Activated naive CD4-positive, alpha-beta T cell treated with anti-CD3 and anti-CD28 coated beads, Interleukin-2, amount 10 ng/mL, durations not matched to agents 7 days and 5 days (primary cell): ENCODE results near the gene TTC17.

Experiments used
- CTCF ChIA-PET: fragments of 350-600 bp; sonication (Branson Sonifier 250); formaldehyde crosslinking; loops from one replicate; lab custom pipeline; 2021; ENCODE audit warnings: antibody characterized with exemption; lab: Charles Lee
- DNase-seq: peaks from one replicate; pipeline ENCODE4 v3.0.0-alpha.2; 2020
- H3K27ac Mint-ChIP-seq: one replicate; pipeline ENCODE4 v1.8.0; 2021; ENCODE audit warnings: mild to moderate bottlenecking, moderate library complexity, mixed read lengths
- H3K27me3 Mint-ChIP-seq: one replicate; pipeline ENCODE4 v1.8.0; 2021; ENCODE audit warnings: mild to moderate bottlenecking, mixed read lengths
- H3K36me3 Mint-ChIP-seq: one replicate; pipeline ENCODE4 v1.8.0; 2021; ENCODE audit warnings: mixed read lengths
- H3K4me1 Mint-ChIP-seq: one replicate; pipeline ENCODE4 v1.8.0; 2021; ENCODE audit warnings: mixed read lengths
- H3K4me3 Mint-ChIP-seq: one replicate; pipeline ENCODE4 v1.8.0; 2021; ENCODE audit warnings: mild to moderate bottlenecking, moderate library complexity, mixed read lengths
- H3K9me3 Mint-ChIP-seq: one replicate; pipeline ENCODE4 v1.8.0; 2021; ENCODE audit warnings: mixed read lengths

Gene TTC17

GRCh38 chr11:43360361-43361032 lies 1.8 kb downstream of the TTC17 start:
- DNase-seq = no peak
- Mint-ChIP-seq H3K36me3 (peaks cover 16% of the 10 kb centered on the region), H3K27ac (peak overlapping the region; percentile 97), H3K9me3 (no peaks in the 10 kb centered on the region), H3K4me1 (peaks cover 39% of the 10 kb centered on the region), H3K4me3 (peak overlapping the region; percentile 94), H3K27me3 (peaks cover 4% of the 10 kb centered on the region)
- CTCF ChIA-PET = interaction anchor here (1.0 kb wide), 2 partner anchors 36 to 59 kb away, joined by 3 to 4 read pairs; no protein-coding TSS in a partner anchor

- Mint-ChIP-seq H3K4me3 (no peak overlapping the region), H3K9me3 (no peaks in the 10 kb centered on the region), H3K4me1 (peaks cover 10% of the 10 kb centered on the region), H3K36me3 (peaks cover 28% of the 10 kb centered on the region), H3K27ac (no peak overlapping the region), H3K27me3 (no peaks in the 10 kb centered on the region)
- CTCF ChIA-PET = interaction anchor here (1.4 kb wide), 1 partner anchor 53 kb away, joined by 4 read pairs; no protein-coding TSS in a partner anchor
- no peak for DNase-seq
Observed at GRCh38 chr11:43366677-43367076, 8.0 kb downstream of the TTC17 start.

GRCh38 chr11:43367382-43368178 lies 8.9 kb downstream of the TTC17 start:
- CTCF ChIA-PET = interaction anchor here (1.4 kb wide), 1 partner anchor 52 kb away, joined by 4 read pairs; no protein-coding TSS in a partner anchor
- Mint-ChIP-seq H3K4me1 (peaks cover 4% of the 10 kb centered on the region), H3K27ac (no peak overlapping the region), H3K4me3 (no peak overlapping the region), H3K9me3 (no peaks in the 10 kb centered on the region), H3K27me3 (no peaks in the 10 kb centered on the region), H3K36me3 (peaks cover 28% of the 10 kb centered on the region)
- DNase-seq = no peak

GRCh38 chr11:43376065-43376464 lies 17.3 kb downstream of the TTC17 start:
- DNase-seq = no peak
- no peaks in the 10 kb centered on the region for H3K9me3 Mint-ChIP-seq
- peaks cover 5% of the 10 kb centered on the region for H3K4me1 Mint-ChIP-seq
- H3K36me3 Mint-ChIP-seq = peaks cover 13% of the 10 kb centered on the region
- H3K27me3 Mint-ChIP-seq = no peaks in the 10 kb centered on the region
- no peak overlapping the region for H3K27ac Mint-ChIP-seq
- no peak overlapping the region for H3K4me3 Mint-ChIP-seq
- CTCF ChIA-PET = no interaction called here

GRCh38 chr11:43376594-43376993 lies 17.9 kb downstream of the TTC17 start:
- H3K27me3 Mint-ChIP-seq = no peaks in the 10 kb centered on the region
- CTCF ChIA-PET = no interaction called here
- peaks cover 5% of the 10 kb centered on the region for H3K4me1 Mint-ChIP-seq
- peaks cover 15% of the 10 kb centered on the region for H3K36me3 Mint-ChIP-seq
- DNase-seq = no peak
- no peak overlapping the region for H3K27ac Mint-ChIP-seq
- H3K9me3 Mint-ChIP-seq = no peaks in the 10 kb centered on the region
- no peak overlapping the region for H3K4me3 Mint-ChIP-seq

- CTCF ChIA-PET = no interaction called here
- no peaks in the 10 kb centered on the region for H3K9me3 Mint-ChIP-seq
- no peaks in the 10 kb centered on the region for H3K27me3 Mint-ChIP-seq
- DNase-seq = no peak
- no peak overlapping the region for H3K27ac Mint-ChIP-seq
- H3K4me1 Mint-ChIP-seq = peaks cover 5% of the 10 kb centered on the region
- H3K36me3 Mint-ChIP-seq = peaks cover 18% of the 10 kb centered on the region
- H3K4me3 Mint-ChIP-seq = no peak overlapping the region
Observed at GRCh38 chr11:43377389-43377788, 18.7 kb downstream of the TTC17 start.

GRCh38 chr11:43378897-43379296 lies 20.2 kb downstream of the TTC17 start:
- Mint-ChIP-seq H3K4me3 (no peak overlapping the region), H3K4me1 (peaks cover 5% of the 10 kb centered on the region), H3K9me3 (no peaks in the 10 kb centered on the region), H3K36me3 (peaks cover 18% of the 10 kb centered on the region), H3K27ac (no peak overlapping the region), H3K27me3 (no peaks in the 10 kb centered on the region)
- DNase-seq = no peak
- CTCF ChIA-PET = interaction anchor here (1.0 kb wide), 1 partner anchor 96 kb away, joined by 3 read pairs; no protein-coding TSS in a partner anchor

- Mint-ChIP-seq H3K27ac (no peak overlapping the region), H3K9me3 (no peaks in the 10 kb centered on the region), H3K36me3 (peaks cover 21% of the 10 kb centered on the region), H3K4me1 (no peaks in the 10 kb centered on the region), H3K4me3 (no peak overlapping the region), H3K27me3 (no peaks in the 10 kb centered on the region)
- CTCF ChIA-PET = no interaction called here
- no peak for DNase-seq
Observed at GRCh38 chr11:43381802-43382201, 23.1 kb downstream of the TTC17 start.

GRCh38 chr11:43382614-43383013 lies 23.9 kb downstream of the TTC17 start:
- H3K27ac Mint-ChIP-seq = no peak overlapping the region
- H3K36me3 Mint-ChIP-seq = peaks cover 21% of the 10 kb centered on the region
- no peaks in the 10 kb centered on the region for H3K27me3 Mint-ChIP-seq
- H3K4me1 Mint-ChIP-seq = no peaks in the 10 kb centered on the region
- no peaks in the 10 kb centered on the region for H3K9me3 Mint-ChIP-seq
- DNase-seq = no peak
- H3K4me3 Mint-ChIP-seq = no peak overlapping the region
- CTCF ChIA-PET = no interaction called here

GRCh38 chr11:43384393-43384792 lies 25.7 kb downstream of the TTC17 start:
- H3K27me3 Mint-ChIP-seq = no peaks in the 10 kb centered on the region
- H3K9me3 Mint-ChIP-seq = no peaks in the 10 kb centered on the region
- no peaks in the 10 kb centered on the region for H3K4me1 Mint-ChIP-seq
- peaks cover 25% of the 10 kb centered on the region for H3K36me3 Mint-ChIP-seq
- DNase-seq = no peak
- H3K27ac Mint-ChIP-seq = no peak overlapping the region
- no peak overlapping the region for H3K4me3 Mint-ChIP-seq
- CTCF ChIA-PET = no interaction called here

- Mint-ChIP-seq H3K36me3 (peaks cover 56% of the 10 kb centered on the region), H3K4me3 (no peak overlapping the region), H3K27me3 (no peaks in the 10 kb centered on the region), H3K27ac (peak overlapping the region; percentile 20), H3K9me3 (no peaks in the 10 kb centered on the region), H3K4me1 (peaks cover 25% of the 10 kb centered on the region)
- no peak for DNase-seq
- CTCF ChIA-PET = no interaction called here
Observed at GRCh38 chr11:43392713-43393112, 34.0 kb downstream of the TTC17 start.

GRCh38 chr11:43393765-43394355 lies 35.1 kb downstream of the TTC17 start:
- H3K36me3 Mint-ChIP-seq = peaks cover 64% of the 10 kb centered on the region
- H3K4me3 Mint-ChIP-seq = no peak overlapping the region
- DNase-seq = no peak
- no peak overlapping the region for H3K27ac Mint-ChIP-seq
- H3K27me3 Mint-ChIP-seq = no peaks in the 10 kb centered on the region
- no peaks in the 10 kb centered on the region for H3K9me3 Mint-ChIP-seq
- CTCF ChIA-PET = no interaction called here
- H3K4me1 Mint-ChIP-seq = peaks cover 25% of the 10 kb centered on the region

GRCh38 chr11:43396617-43397016 lies 37.9 kb downstream of the TTC17 start:
- Mint-ChIP-seq H3K27me3 (no peaks in the 10 kb centered on the region), H3K4me3 (no peak overlapping the region), H3K9me3 (no peaks in the 10 kb centered on the region), H3K36me3 (peaks cover 73% of the 10 kb centered on the region), H3K4me1 (peaks cover 25% of the 10 kb centered on the region), H3K27ac (no peak overlapping the region)
- DNase-seq = no peak
- CTCF ChIA-PET = interaction anchor here (1.0 kb wide), 1 partner anchor 36 kb away, joined by 3 read pairs; no protein-coding TSS in a partner anchor

- peaks cover 73% of the 10 kb centered on the region for H3K36me3 Mint-ChIP-seq
- no peaks in the 10 kb centered on the region for H3K9me3 Mint-ChIP-seq
- DNase-seq = no peak
- H3K4me1 Mint-ChIP-seq = peaks cover 21% of the 10 kb centered on the region
- CTCF ChIA-PET = no interaction called here
- H3K4me3 Mint-ChIP-seq = no peak overlapping the region
- no peaks in the 10 kb centered on the region for H3K27me3 Mint-ChIP-seq
- H3K27ac Mint-ChIP-seq = no peak overlapping the region
Observed at GRCh38 chr11:43397251-43397650, 38.5 kb downstream of the TTC17 start.
